GM12865 (cell line): ENCODE data around the gene SIGMAR1.

Experiments
- DNase-seq: peaks from one replicate; pipeline ENCODE4 v3.0.0; 2010; ENCODE audit warnings: low read depth
- H3K4me3 ChIP-seq: 2 replicates; pipeline ENCODE4 v1.5.1; 2011; ENCODE audit warnings: mild to moderate bottlenecking, low read depth, low read length, control low read depth
- TF ChIP-seq, protein P1 (sequence below): IDR thresholded peaks from 2 replicates; pipeline ENCODE4 v1.5.1; 2011; ENCODE audit warnings: low read length, control low read depth, low read depth, inconsistent platforms; ENCODE audit not compliant: insufficient read depth; ENCODE audit errors: missing control alignments

The SIGMAR1 gene

DNA sequence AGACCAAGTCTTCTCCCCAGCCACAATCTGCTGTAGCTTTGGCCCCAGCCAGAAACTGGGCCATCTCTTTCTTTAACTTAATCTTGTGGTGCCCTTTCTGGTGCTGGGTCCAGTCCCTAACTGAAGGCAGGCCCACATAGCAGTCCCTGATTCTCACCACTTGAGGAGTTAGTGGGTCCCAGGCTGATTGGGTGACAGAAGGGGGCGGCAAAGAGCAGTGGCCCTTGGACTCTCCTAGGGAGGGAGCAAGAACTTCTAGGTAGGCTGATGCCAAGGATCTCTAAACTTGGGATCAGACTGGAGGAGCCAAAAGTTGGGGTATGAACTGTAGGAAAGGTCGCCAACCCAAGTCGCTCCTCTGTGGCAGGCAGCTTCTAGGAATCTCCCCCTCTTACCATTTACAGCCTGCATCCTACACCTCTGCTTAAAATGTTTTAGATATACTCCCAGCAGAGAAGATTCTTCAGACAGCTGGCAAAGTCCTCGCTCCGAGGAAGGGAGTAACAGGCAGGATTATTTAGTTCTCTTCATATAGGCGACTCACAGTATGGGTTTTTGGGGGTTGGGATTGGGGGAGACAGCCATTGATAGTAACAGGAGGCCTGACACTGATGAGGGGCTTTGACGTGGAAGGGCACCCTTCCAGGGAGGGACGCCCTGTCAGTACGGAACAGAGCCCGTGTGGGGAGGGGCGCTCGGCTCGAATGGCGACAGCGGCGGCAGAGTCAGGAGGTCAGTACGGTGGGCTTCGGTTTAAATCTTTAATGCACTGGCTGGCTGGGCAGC is 26.9 kb upstream of the SIGMAR1 start:
- TF ChIP-seq, protein P1, sequence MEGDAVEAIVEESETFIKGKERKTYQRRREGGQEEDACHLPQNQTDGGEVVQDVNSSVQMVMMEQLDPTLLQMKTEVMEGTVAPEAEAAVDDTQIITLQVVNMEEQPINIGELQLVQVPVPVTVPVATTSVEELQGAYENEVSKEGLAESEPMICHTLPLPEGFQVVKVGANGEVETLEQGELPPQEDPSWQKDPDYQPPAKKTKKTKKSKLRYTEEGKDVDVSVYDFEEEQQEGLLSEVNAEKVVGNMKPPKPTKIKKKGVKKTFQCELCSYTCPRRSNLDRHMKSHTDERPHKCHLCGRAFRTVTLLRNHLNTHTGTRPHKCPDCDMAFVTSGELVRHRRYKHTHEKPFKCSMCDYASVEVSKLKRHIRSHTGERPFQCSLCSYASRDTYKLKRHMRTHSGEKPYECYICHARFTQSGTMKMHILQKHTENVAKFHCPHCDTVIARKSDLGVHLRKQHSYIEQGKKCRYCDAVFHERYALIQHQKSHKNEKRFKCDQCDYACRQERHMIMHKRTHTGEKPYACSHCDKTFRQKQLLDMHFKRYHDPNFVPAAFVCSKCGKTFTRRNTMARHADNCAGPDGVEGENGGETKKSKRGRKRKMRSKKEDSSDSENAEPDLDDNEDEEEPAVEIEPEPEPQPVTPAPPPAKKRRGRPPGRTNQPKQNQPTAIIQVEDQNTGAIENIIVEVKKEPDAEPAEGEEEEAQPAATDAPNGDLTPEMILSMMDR: peak; percentile 96
- DNase-seq: peak; percentile 79

DNA sequence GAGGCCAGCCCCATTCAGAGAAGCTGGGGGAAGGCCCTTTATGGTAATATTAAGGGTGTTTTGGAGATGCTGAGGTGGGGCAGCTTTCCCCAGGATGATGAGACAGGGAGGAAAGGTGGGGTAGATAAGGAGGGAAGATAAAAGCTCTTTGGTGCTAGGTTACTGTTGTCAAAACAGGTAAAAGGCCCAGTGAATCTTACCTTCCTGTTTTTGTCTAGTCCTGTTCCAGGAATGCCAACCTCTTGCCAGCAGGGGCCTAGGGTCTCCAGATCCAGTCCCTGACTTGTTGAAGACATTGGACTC is 25.7 kb upstream of the SIGMAR1 start:
- TF ChIP-seq, protein P1: no peak
- no peak overlapping the region for H3K4me3 ChIP-seq
- no peak for DNase-seq

More for the DNA sequence above, 26.9 kb upstream of the SIGMAR1 start:
- peak overlapping the region; percentile 81 for H3K4me3 ChIP-seq

DNA sequence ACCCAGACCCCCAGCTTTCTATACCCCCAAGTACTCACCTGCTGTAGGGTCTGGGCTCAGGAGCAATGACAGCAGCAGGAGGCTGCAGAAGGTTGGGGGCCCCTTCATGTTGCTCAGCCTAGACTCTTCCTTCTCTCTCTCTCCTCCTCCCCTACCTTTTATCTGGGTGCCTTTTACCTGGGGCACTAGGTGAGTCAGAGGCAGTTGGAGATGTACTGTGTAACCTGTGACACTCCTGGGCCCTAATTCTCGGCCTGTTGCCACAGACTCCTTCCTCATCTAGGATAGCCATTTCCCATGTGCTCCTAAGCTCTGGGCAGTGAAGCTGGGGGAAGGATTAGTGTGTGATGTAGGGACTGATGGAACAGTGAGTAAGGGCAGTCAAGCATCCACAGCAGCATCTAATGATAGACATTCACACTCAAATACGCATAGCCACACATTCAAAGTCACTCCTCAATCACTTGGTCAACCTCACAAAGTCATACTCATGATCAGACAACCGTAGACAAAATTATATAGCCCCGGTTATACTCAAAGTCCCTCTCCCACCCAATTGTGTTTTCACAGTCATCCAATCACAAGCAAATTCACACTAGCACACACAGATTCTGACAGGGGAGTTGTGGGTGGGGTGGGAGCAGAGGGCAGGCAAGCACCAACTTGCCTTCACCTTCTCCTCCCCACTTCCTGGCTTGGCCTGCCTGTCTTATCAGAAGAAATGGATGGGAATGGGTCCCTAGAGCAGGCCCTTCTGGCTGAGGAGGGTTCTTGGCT is 25.1 kb upstream of the SIGMAR1 start, which contains the start of gene CCL27:
TSS of gene CCL27 (minus strand) at position 132 of the 777 bp plus-strand sequence. CDS start at position 108, 24 bp downstream.
- TF ChIP-seq, protein P1: no peak
- no peak for DNase-seq
- no peak within 1 kb of the TSS for H3K4me3 ChIP-seq

DNA sequence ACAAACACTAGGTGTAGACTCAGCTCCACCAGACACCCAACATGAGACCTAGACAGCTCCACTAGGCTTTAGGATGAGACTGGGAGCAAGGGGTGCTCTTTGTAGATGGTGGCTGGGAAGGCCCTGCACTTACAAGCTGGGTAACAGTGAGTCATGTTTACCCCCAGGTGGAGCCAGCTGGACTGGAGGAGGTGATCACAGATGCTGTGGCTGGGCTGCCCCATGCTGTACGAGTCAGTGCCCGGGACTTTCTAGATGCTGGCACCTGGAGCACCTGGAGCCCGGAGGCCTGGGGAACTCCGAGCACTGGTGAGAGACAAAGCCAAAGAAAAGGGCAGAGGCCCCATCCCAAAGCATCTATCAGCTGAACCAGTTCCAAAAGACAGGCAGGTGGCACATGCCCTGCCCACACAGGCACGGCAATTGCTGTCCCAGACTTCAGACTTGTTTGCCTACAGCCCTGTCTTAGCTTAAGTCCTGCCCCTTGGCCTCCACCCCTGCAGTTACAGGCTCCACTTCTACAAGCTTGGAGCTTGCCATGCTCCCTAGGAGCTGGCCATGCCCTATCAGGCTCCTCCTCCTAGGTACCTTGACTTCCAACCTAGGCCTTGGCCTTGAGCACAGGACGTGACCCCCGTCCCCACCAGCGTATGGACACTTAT is 22.1 kb upstream of the SIGMAR1 start:
- peak; percentile 37 for DNase-seq
- TF ChIP-seq, protein P1: no peak

DNA sequence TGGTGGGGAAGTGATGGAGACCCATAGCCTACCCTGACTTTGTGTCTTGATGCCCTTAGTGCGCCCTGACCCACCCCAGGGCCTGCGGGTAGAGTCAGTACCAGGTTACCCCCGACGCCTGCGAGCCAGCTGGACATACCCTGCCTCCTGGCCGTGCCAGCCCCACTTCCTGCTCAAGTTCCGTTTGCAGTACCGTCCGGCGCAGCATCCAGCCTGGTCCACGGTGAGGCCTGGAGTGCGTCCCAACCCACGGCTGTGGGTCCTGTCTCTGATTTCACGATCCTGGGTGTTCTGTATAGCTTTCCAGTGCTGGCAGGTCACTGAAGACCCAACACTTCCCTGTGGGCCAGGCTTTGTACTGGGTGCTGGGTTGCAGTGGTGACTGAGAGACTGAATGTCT is 20.9 kb upstream of the SIGMAR1 start:
- TF ChIP-seq, protein P1: no peak
- no peak overlapping the region for H3K4me3 ChIP-seq
- no peak for DNase-seq

More for the DNA sequence above, 22.1 kb upstream of the SIGMAR1 start:
- no peak overlapping the region for H3K4me3 ChIP-seq

DNA sequence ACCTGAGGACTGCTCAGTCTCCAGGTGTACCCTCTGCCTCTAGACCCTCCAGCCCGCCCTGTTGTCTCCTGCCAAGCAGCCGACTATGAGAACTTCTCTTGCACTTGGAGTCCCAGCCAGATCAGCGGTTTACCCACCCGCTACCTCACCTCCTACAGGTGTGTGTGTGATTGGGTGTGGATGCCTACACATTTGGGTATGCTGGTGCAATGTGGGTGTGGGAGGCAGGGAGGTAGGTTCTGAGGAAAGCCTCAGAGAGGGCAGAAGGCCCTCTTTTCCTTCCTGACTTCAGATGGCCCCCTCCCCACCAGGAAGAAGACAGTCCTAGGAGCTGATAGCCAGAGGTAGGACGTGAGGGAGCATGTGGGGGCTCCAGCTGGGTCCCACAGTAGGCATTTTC is 19.4 kb upstream of the SIGMAR1 start:
- TF ChIP-seq, protein P1: no peak
- H3K4me3 ChIP-seq: no peak overlapping the region
- no peak for DNase-seq
